Stomach smooth muscle (tissue), 2 donors: ENCODE measurements around the gene NPY4R.
"Not testable (repeated sequence)": the region's sequence is repeated elsewhere in the genome, so short reads cannot be mapped to it uniquely, and the experiment has no call there.

Experiments used
- H3K27ac ChIP-seq: one replicate; pipeline ENCODE4 v1.7.0; 2013; ENCODE audit warnings: mild to moderate bottlenecking, low read length, inconsistent platforms
- H3K27me3 ChIP-seq, 2 donors: one replicate each; pipeline ENCODE4 v1.7.0; 2013; ENCODE audit warnings: low read length in 2 of 2; ENCODE audit not compliant: insufficient read depth in 2 of 2, control insufficient read depth in 1 of 2
- H3K36me3 ChIP-seq, 2 donors: one replicate each; pipeline ENCODE4 v1.7.0; 2013; ENCODE audit warnings: low read length in 2 of 2; ENCODE audit not compliant: control insufficient read depth in 2 of 2, insufficient read depth in 2 of 2
- H3K4me1 ChIP-seq: one replicate; pipeline ENCODE4 v1.7.0; 2013; ENCODE audit warnings: low read length; ENCODE audit not compliant: control insufficient read depth, insufficient read depth
- H3K4me3 ChIP-seq, 2 donors: one replicate each; pipeline ENCODE4 v1.7.0; 2013; ENCODE audit warnings: low read length in 2 of 2
- H3K9ac ChIP-seq, 2 donors: one replicate each; pipeline ENCODE4 v1.7.0; 2013; ENCODE audit warnings: low read length in 2 of 2, mild to moderate bottlenecking in 1 of 2
- H3K9me3 ChIP-seq, 2 donors: one replicate each; pipeline ENCODE4 v1.7.0; 2013; ENCODE audit warnings: low read length in 2 of 2; ENCODE audit not compliant: control insufficient read depth in 2 of 2
- donor health status: healthy.
- donor health status: Pancreatic carcinoma.

NPY4R gene

DNA sequence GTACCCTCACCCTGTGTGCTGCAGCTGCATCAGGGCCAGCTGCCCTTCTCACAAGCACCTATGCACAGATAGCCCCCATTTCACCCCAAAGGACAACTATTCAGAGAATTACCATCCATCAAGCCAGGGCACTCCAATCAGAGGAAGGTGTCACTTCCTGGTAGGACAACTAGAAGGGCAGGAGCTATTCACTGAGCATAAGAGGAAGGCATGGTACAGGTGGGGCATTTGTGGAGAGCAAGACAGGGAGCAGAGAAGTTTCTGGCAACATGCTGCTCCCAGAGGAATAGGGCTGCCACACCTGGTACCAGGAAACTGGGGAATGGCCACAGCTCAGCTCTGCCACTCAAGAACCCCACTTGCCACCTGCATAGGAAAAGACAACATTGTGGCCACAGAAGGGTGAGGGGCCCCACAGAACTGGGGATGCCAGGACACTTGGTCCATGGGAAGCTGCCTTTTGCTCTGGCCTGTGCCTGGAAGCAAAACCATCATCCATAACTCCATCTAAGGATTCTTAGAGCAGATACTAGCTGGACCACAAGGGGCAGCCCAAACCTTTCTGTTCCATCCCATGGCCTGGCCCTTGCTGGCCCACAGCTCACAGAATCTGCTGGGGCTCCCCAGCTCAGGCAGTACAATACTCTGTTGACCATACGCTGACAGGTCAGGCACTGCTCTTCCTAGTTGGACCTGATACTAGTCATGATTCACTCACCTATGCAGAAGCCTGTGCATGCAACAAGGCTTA lies 25.8 kb upstream of the NPY4R start:
- not testable (repeated sequence) for H3K9me3 ChIP-seq, H3K36me3 ChIP-seq, H3K27me3 ChIP-seq, H3K27ac ChIP-seq, H3K4me1 ChIP-seq, H3K9ac ChIP-seq, H3K4me3 ChIP-seq

DNA sequence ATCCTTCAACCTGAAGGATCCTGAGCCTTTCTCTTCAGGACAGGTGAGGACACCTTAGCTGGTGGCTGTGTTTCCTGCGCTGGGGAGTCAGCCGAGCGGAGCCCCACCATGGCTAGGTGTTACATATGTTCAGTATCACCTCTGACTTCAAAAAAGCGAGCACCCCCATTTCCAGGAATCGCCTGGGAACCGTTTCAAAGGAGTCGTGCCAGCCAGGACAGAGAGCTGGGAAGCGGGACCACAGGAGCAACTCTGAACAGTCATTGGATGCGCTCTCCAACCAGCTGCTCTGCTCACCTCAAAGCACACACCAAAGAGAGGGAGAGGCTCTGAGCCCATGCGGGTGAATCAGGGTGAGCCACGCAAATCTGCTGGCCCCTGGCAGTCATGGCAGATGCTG lies 24.5 kb upstream of the NPY4R start:
- H3K27me3 ChIP-seq, H3K9ac ChIP-seq, H3K4me1 ChIP-seq, H3K9me3 ChIP-seq, H3K36me3 ChIP-seq, H3K27ac ChIP-seq, H3K4me3 ChIP-seq: not testable (repeated sequence)

DNA sequence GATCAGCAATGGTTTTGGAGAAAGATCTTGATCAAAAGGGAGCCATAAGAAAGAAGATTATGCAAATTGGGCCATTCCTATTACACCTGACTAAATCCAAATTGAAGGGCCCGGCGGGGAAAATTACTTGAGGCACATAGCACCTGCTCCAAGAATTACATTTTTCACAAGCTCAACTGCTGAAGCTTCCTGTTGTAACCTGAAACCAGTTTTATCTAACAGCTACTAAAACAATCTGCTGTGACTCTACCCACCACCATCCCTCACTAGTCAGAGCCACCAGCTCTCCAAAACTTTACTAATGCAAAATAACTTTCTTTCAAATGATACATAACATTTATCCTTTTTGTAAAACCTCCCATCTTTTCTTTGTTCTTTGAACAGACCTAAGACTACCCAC lies 20.7 kb upstream of the NPY4R start:
- H3K36me3 ChIP-seq, H3K4me1 ChIP-seq, H3K4me3 ChIP-seq: not testable (repeated sequence)

DNA sequence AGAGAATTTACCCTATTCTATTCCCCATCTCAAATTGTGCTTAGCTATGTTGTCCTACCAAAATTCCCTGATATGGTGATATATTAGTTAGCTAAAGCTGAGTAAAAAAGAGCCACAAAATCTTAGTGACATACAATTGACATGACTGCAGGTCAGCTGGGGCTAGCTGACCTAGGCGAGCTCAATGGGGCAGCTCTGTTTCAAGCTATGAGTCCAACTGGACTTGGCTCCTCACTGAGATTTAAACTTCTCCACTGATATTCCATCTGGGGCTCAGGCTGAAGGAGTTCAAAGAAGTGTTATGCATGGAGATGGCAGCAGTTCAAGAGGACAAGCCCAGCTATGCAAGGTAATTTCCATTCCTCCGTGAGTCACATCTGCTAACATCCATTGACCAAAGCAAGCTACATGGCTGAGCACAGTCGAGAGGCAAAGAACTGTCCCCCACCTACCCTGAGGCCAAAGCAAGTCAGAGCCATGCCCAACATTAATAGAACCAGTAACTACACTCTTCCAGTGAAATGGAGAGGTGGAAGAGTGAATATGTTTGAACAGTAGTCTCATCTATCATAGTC lies 9.1 kb upstream of the NPY4R start:
- not testable (repeated sequence) for H3K9ac ChIP-seq, H3K27me3 ChIP-seq, H3K4me1 ChIP-seq, H3K36me3 ChIP-seq, H3K9me3 ChIP-seq, H3K4me3 ChIP-seq, H3K27ac ChIP-seq

More for the DNA sequence above, 20.7 kb upstream of the NPY4R start:
- H3K27me3 ChIP-seq, H3K27ac ChIP-seq, H3K9ac ChIP-seq, H3K9me3 ChIP-seq: not testable (repeated sequence)

DNA sequence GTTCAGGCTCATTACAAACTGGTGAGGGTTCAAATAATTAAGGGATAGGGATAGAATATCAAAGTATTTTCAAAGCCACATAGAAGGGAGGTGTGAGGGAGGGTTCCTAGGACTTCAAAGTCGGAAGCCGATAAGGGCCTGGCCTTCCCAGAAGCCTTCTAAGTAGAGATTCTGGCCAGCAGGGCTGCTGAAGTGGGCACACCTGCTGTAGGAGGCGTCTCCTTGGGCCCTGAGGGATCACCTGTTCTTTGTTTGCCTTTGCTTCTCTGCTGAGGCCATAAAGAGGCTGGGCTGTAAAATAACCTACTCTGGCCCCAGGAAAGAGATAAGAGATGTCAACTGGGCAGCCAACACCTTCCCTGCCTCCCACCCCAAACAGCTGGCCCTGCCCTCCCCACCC lies 8.0 kb upstream of the NPY4R start:
- not testable (repeated sequence) for H3K27ac ChIP-seq, H3K9ac ChIP-seq, H3K27me3 ChIP-seq, H3K9me3 ChIP-seq, H3K4me3 ChIP-seq, H3K36me3 ChIP-seq, H3K4me1 ChIP-seq

DNA sequence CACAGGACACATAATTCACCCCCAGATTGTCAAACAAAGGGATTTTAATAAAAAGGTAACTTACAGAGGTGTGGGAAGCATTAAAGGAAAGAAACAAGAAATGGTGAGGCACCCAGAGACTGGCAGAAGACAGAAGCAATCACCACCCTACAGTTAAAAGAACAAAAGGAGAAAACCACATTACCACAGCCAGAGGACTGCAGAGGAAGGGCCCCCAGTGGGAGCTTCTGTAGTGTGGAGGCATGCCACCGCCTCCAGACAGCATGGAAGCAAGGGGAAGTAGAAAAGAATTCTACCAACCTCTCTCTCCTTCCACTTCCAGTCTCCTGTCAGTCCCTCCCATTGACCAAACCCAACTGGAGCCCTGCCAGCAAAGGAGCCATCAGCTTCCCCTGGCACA lies 4.4 kb upstream of the NPY4R start:
- not testable (repeated sequence) for H3K4me3 ChIP-seq, H3K9me3 ChIP-seq, H3K9ac ChIP-seq, H3K27me3 ChIP-seq, H3K36me3 ChIP-seq, H3K4me1 ChIP-seq, H3K27ac ChIP-seq

DNA sequence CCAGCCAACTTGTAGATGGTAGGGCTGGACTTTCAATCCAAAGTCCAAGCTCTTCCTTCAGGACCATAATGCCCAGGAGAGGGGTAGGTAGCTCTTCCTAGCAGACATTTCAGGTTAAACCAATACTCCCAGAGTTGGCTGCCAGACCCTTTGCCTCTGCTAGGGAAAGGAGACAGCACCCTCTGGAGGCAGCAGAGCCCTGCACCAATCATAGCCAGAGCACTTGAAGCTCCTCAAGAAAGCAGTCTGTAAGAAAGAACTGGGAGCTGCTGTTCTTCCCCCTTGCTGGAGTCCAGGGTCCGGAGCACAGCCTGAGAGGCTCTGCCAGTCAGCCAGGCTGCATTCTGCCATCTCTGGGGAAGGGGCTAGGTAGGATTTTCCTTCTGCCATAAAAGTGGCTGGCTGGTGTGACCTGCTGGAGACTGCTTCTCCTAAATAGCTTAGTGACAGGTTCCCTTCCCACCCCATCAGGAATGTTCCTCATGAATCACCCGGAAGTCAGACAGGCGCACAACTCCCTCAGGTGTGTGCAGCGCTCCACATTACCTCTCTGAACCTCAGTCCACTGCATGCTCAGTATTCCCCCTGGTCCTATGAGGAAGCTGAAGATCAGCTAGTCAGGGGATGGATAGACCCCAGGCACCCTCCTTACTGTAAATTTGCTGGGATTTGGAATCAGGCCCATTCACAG lies 2.5 kb upstream of the NPY4R start:
- not testable (repeated sequence) for H3K36me3 ChIP-seq, H3K27me3 ChIP-seq, H3K9ac ChIP-seq, H3K4me1 ChIP-seq, H3K4me3 ChIP-seq, H3K9me3 ChIP-seq, H3K27ac ChIP-seq

DNA sequence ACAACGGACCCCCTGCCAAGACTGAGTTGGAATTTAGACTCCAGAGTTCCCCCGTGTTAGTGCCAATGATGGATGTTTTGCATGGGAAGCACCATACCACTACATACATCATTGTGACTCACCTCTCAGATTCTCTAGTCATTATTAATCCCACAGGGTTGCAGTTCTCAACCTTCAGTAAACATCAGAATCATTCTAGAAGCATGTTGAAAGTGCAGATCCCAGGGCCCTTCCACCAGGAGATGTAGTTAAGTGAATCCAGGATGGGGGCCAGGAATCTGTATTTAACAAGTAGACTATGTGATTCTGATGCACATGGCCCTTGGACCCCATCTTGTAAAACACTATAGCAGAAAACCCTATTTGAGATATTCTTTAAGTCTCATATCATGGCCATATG lies 2.1 kb downstream of the NPY4R start:
- H3K9me3 ChIP-seq, H3K36me3 ChIP-seq, H3K4me3 ChIP-seq, H3K27me3 ChIP-seq, H3K4me1 ChIP-seq, H3K9ac ChIP-seq, H3K27ac ChIP-seq: not testable (repeated sequence)

DNA sequence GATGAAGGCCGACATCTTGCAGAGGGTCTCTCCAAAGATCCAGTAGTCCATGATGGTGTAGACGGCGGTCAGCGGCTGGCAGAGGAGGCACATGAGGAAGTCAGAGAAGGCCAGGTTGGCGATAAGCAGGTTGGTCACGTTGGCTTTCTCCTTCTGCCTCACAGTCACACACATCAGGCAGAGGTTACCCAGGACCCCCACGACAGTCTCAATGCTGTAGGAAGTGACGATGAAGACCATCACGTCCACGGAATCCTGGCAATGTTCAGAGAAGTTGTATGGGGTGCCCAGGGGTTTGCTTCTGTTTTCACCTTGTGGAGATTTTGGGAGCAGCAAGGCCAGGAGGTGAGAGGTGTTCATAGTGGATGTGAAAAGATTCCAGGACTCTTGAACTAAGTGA lies 3.5 kb downstream of the NPY4R start:
- not testable (repeated sequence) for H3K27ac ChIP-seq, H3K4me1 ChIP-seq, H3K4me3 ChIP-seq, H3K36me3 ChIP-seq, H3K9ac ChIP-seq, H3K27me3 ChIP-seq, H3K9me3 ChIP-seq

DNA sequence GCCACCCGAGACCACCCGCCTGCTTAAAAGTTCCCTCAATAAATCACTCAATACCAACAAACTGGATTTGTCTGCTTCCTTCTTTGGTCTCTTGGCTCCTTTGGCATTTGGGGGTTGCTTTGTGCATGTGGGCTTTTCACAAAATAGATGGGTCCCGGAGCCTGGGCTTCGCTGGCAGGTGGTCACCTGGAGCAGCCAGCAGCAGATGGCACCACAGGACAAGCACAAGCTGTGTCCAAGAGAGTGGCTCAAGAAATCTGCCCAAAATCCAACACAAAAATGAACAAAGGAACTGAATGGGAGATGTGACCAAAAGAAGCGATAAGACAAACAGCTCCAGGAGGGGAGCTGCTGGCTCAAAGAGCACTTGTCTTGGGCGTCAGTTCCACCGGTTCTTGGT lies 6.2 kb downstream of the NPY4R start:
- H3K9ac ChIP-seq, H3K9me3 ChIP-seq, H3K36me3 ChIP-seq, H3K4me1 ChIP-seq, H3K27ac ChIP-seq, H3K4me3 ChIP-seq, H3K27me3 ChIP-seq: not testable (repeated sequence)

DNA sequence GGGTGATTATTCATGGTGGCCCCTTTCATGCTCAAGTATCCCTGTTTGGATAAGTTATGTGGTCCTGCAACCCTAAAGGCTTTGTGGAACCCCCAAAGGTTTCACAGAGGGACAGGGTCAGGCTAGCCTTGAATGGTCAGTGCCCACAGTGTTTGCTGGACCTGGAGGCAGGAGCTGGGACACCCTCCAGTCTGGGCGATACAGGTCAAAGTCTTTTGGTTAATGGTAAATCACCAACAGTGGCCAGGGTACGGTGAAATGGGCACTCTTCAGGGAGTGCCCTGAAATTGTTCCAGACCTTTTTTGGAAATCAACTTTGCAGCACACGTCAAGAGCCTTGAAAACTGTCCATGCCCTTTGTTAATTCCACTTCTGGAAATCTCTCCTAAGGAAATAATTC lies 8.7 kb downstream of the NPY4R start:
- H3K36me3 ChIP-seq, H3K27ac ChIP-seq, H3K9me3 ChIP-seq, H3K4me3 ChIP-seq, H3K4me1 ChIP-seq, H3K27me3 ChIP-seq, H3K9ac ChIP-seq: not testable (repeated sequence)
